ENCODE data around the gene OTOF.

GRCh38 chr2:26469092-26469710 lies 8.7 kb downstream of the OTOF start:
- TF ChIP-seq, protein P1, sequence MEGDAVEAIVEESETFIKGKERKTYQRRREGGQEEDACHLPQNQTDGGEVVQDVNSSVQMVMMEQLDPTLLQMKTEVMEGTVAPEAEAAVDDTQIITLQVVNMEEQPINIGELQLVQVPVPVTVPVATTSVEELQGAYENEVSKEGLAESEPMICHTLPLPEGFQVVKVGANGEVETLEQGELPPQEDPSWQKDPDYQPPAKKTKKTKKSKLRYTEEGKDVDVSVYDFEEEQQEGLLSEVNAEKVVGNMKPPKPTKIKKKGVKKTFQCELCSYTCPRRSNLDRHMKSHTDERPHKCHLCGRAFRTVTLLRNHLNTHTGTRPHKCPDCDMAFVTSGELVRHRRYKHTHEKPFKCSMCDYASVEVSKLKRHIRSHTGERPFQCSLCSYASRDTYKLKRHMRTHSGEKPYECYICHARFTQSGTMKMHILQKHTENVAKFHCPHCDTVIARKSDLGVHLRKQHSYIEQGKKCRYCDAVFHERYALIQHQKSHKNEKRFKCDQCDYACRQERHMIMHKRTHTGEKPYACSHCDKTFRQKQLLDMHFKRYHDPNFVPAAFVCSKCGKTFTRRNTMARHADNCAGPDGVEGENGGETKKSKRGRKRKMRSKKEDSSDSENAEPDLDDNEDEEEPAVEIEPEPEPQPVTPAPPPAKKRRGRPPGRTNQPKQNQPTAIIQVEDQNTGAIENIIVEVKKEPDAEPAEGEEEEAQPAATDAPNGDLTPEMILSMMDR (IDR thresholded peaks at IDR 0.05): peak; percentile 45 to 75 (median 64)
- TF ChIP-seq POLR2A (IDR thresholded peaks at IDR 0.05): no peak
